Caco-2 (cell line): ENCODE data around the gene COX6B2. TPM values are rescaled to one million over a fixed set of nuclear protein-coding genes. Genes with fewer than 3 reads are reported as not detected.
A peak's percentile ranks its signal among the peaks of the same experiment; 100 is the strongest.

Experiments used
- BruUV-seq: library from RNA; stranded (reverse); fragments of 400-500 nt; replicated peaks from 2 replicates; lab custom pipeline; 2021; lab: Mats Ljungman, UMichigan
- CTCF ChIA-PET: fragments of 300-600 bp; sonication (Branson Sonifier 250); formaldehyde crosslinking; loops from one replicate; lab custom pipeline; 2022; ENCODE audit warnings: antibody characterized with exemption; lab: Charles Lee
- POLR2A ChIA-PET: fragments of 300-600 bp; sonication (Branson Sonifier 250); formaldehyde crosslinking; loops from one replicate; lab custom pipeline; 2022; ENCODE audit warnings: antibody characterized with exemption; lab: Charles Lee
- DNase-seq, 2 experiments: peaks; one replicate each; pipeline versions ENCODE4 v3.0.0 to v3.0.0-alpha.2; 2020 to 2022
- H3K27me3 ChIP-seq: replicated peaks from 2 replicates; pipeline ENCODE4 v1.6.0; 2011; ENCODE audit warnings: low read length; ENCODE audit not compliant: control insufficient read depth, insufficient read depth
- H3K36me3 ChIP-seq: 2 replicates; pipeline ENCODE4 v1.5.1; 2011; ENCODE audit warnings: low read length; ENCODE audit not compliant: control insufficient read depth, insufficient read depth
- H3K4me1 ChIP-seq: fragments of 250-450 bp; sonication (Bioruptor Pico); 2 replicates; pipeline ENCODE4 v1.5.1; 2020; ENCODE audit warnings: mild to moderate bottlenecking
- H3K4me3 ChIP-seq: 2 replicates; pipeline ENCODE4 v1.5.1; 2011; ENCODE audit warnings: low read depth, mild to moderate bottlenecking, control low read depth, low read length
- H3K9me3 ChIP-seq: fragments of 250-450 bp; sonication (Bioruptor Pico); 2 replicates; pipeline ENCODE4 v1.5.1; 2020; ENCODE audit warnings: mild to moderate bottlenecking, moderate library complexity
- H3K27ac Mint-ChIP-seq: one replicate; pipeline ENCODE4 v1.8.0; 2022; ENCODE audit warnings: mixed read lengths; ENCODE audit not compliant: unreplicated experiment
- H3K27me3 Mint-ChIP-seq: one replicate; pipeline ENCODE4 v1.8.0; 2022; ENCODE audit warnings: mixed read lengths; ENCODE audit not compliant: insufficient read depth, unreplicated experiment
- H3K36me3 Mint-ChIP-seq: one replicate; pipeline ENCODE4 v1.8.0; 2022; ENCODE audit warnings: mild to moderate bottlenecking, mixed read lengths; ENCODE audit not compliant: insufficient read depth, unreplicated experiment
- H3K4me1 Mint-ChIP-seq: one replicate; pipeline ENCODE4 v1.8.0; 2022; ENCODE audit warnings: low read depth, mixed read lengths; ENCODE audit not compliant: unreplicated experiment
- H3K4me3 Mint-ChIP-seq: one replicate; pipeline ENCODE4 v1.8.0; 2022; ENCODE audit warnings: mild to moderate bottlenecking, moderate library complexity, mixed read lengths; ENCODE audit not compliant: unreplicated experiment
- H3K9me3 Mint-ChIP-seq: one replicate; pipeline ENCODE4 v1.8.0; 2022; ENCODE audit warnings: mixed read lengths; ENCODE audit not compliant: unreplicated experiment
- intact Hi-C: fragments of 100-400 bp; cut with micrococcal nuclease; formaldehyde crosslinking; loops from one replicate; pipeline ENCODE4 v1.10.0; 2022; ENCODE audit not compliant: unreplicated experiment
- total RNA-seq: library from RNA; stranded (reverse); gene quantifications from 2 replicates; pipeline ENCODE4 v1.2.3, GENCODE V29; 2022
- TF ChIP-seq, protein P1 (sequence below), 2 experiments: fragments of 200-600 bp in 1 of 2; IDR thresholded peaks; 1 replicate in 1 of 2; 2 replicates in 1 of 2; pipeline versions ENCODE4 v1.5.1 to v1.8.0; 2011 to 2022; ENCODE audit warnings: antibody characterized with exemption in 1 of 2, control low read depth in 1 of 2, inconsistent platforms in 1 of 2, low read depth in 1 of 2, low read length in 1 of 2, mild to moderate bottlenecking in 1 of 2, moderate library complexity in 1 of 2; ENCODE audit not compliant: insufficient read depth in 1 of 2, severe bottlenecking in 1 of 2, unreplicated experiment in 1 of 2

COX6B2 gene
- total RNA-seq, 1 experiment from 2014 or later: 0.27 TPM

- TF ChIP-seq, protein P1, sequence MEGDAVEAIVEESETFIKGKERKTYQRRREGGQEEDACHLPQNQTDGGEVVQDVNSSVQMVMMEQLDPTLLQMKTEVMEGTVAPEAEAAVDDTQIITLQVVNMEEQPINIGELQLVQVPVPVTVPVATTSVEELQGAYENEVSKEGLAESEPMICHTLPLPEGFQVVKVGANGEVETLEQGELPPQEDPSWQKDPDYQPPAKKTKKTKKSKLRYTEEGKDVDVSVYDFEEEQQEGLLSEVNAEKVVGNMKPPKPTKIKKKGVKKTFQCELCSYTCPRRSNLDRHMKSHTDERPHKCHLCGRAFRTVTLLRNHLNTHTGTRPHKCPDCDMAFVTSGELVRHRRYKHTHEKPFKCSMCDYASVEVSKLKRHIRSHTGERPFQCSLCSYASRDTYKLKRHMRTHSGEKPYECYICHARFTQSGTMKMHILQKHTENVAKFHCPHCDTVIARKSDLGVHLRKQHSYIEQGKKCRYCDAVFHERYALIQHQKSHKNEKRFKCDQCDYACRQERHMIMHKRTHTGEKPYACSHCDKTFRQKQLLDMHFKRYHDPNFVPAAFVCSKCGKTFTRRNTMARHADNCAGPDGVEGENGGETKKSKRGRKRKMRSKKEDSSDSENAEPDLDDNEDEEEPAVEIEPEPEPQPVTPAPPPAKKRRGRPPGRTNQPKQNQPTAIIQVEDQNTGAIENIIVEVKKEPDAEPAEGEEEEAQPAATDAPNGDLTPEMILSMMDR (IDR thresholded peaks at IDR 0.05; ENCODE audit: insufficient read depth in 1 of 2, low read depth in 1 of 2, low read length in 1 of 2, severe bottlenecking in 1 of 2, unreplicated experiment in 1 of 2): no peak
- intact Hi-C loops: no loop called here
- Mint-ChIP-seq H3K36me3 (peaks cover 12% of the 10 kb centered on the region), H3K4me3 (peak overlapping the region; percentile 27), H3K9me3 (no peaks in the 10 kb centered on the region), H3K4me1 (peaks cover 23% of the 10 kb centered on the region), H3K27ac (peak overlapping the region; percentile 53), H3K27me3 (no peaks in the 10 kb centered on the region)
- BruUV-seq: no TSS peak
- Histone ChIP-seq H3K9me3 (no peaks in the 10 kb centered on the region; the same call in 1 of the 2 replicates), H3K4me3 (0 out of 2 replicates have a peak overlapping the region, but pooled peaks have one; percentile 13), H3K27me3 (no peaks in the 10 kb centered on the region), H3K36me3 (no peaks in the 10 kb centered on the region; the same call in 1 of the 2 replicates), H3K4me1 (peaks cover 25% of the 10 kb centered on the region)
- ChIA-PET CTCF (interaction anchor here (0.6 to 3.6 kb wide), 3 partner anchors 15 to 25 kb away, joined by 3 to 20 read pairs (median 5); partner anchors contain the start of gene KMT5C), POLR2A (interaction anchor here (0.6 to 2.2 kb wide), 3 partner anchors 17 to 666 kb away, joined by 3 to 15 read pairs (median 5); partner anchors contain the start of genes KMT5C and TMEM238)
- DNase-seq: peak; percentile 29 to 63
Measured at GRCh38 chr19:55322204-55322885, 32.2 kb downstream of the COX6B2 start.

GRCh38 chr19:55321466-55322137 is 32.9 kb downstream of the COX6B2 start:
- TF ChIP-seq, protein P1 (IDR thresholded peaks at IDR 0.05; ENCODE audit: insufficient read depth in 1 of 2, low read depth in 1 of 2, low read length in 1 of 2, severe bottlenecking in 1 of 2, unreplicated experiment in 1 of 2): no peak
- POLR2A ChIA-PET: interaction anchor here (0.7 to 2.2 kb wide), 2 partner anchors 18 to 63 kb away, joined by 5 to 15 read pairs; partner anchors contain the start of genes KMT5C and TMEM238
- H3K27ac Mint-ChIP-seq: peak overlapping the region; percentile 53

More at GRCh38 chr19:55321466-55322137, 32.9 kb downstream of the COX6B2 start:
- Histone ChIP-seq H3K36me3 (no peaks in the 10 kb centered on the region; the same call in 1 of the 2 replicates), H3K27me3 (no peaks in the 10 kb centered on the region), H3K4me1 (peaks cover 25% of the 10 kb centered on the region), H3K4me3 (no peak overlapping the region), H3K9me3 (no peaks in the 10 kb centered on the region; the same call in 1 of the 2 replicates)
- peaks cover 11% of the 10 kb centered on the region for H3K36me3 Mint-ChIP-seq
- H3K27me3 Mint-ChIP-seq: no peaks in the 10 kb centered on the region
- H3K4me1 Mint-ChIP-seq: peaks cover 23% of the 10 kb centered on the region
- BruUV-seq: no TSS peak
- no peaks in the 10 kb centered on the region for H3K9me3 Mint-ChIP-seq
- intact Hi-C loops: no loop called here
- H3K4me3 Mint-ChIP-seq: peak overlapping the region; percentile 27
- no peak for DNase-seq
- CTCF ChIA-PET: interaction anchor here (0.8 to 3.6 kb wide), 2 partner anchors 18 to 20 kb away, joined by 4 to 20 read pairs; partner anchors contain the start of gene KMT5C
